ENCODE results near the gene CDK14. TPM values are rescaled to one million over a fixed set of nuclear protein-coding genes. Genes with fewer than 3 reads are reported as not detected.

Gene CDK14
- total and polyA plus RNA-seq, 9 donors: 12.6 to 54.1 (median 43.8) TPM

DNA sequence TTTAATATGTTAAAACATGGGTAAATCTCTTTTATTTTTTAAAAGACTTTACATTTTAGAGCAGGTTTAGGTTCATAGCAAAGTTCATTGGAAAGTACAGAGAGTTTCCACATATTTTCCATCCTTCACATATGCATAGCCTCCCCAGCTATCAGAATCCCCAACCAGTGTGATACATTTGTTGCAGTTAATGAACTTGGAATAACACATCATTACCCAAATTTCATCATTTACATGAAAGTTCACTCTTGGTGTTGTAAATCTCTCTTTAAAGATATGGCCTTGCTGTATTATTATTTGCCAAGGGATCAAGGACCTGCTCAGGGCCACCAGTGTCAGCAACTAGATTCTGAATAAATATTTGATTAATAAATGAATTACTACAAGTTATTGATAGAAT lies 263.4 kb downstream of the CDK14 start:
- TF ChIP-seq, protein P1, sequence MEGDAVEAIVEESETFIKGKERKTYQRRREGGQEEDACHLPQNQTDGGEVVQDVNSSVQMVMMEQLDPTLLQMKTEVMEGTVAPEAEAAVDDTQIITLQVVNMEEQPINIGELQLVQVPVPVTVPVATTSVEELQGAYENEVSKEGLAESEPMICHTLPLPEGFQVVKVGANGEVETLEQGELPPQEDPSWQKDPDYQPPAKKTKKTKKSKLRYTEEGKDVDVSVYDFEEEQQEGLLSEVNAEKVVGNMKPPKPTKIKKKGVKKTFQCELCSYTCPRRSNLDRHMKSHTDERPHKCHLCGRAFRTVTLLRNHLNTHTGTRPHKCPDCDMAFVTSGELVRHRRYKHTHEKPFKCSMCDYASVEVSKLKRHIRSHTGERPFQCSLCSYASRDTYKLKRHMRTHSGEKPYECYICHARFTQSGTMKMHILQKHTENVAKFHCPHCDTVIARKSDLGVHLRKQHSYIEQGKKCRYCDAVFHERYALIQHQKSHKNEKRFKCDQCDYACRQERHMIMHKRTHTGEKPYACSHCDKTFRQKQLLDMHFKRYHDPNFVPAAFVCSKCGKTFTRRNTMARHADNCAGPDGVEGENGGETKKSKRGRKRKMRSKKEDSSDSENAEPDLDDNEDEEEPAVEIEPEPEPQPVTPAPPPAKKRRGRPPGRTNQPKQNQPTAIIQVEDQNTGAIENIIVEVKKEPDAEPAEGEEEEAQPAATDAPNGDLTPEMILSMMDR (IDR thresholded peaks at IDR 0.05): no peak
- TF ChIP-seq POLR2A (IDR thresholded peaks at IDR 0.05) (no peak), EP300 (IDR thresholded peaks at IDR 0.05) (no peak)
- Histone ChIP-seq H3K4me3 (no peak overlapping the region), H3K9me3 (no peaks in the 10 kb centered on the region), H3K36me3 (no peaks in the 10 kb centered on the region), H3K27ac (no peak overlapping the region), H3K27me3 (no peaks in the 10 kb centered on the region), H3K4me1 (ENCODE audit: insufficient read depth) (no peaks in the 10 kb centered on the region)
- intact Hi-C loops (cut with DNase I): no loop called here
- no peak for DNase-seq

DNA sequence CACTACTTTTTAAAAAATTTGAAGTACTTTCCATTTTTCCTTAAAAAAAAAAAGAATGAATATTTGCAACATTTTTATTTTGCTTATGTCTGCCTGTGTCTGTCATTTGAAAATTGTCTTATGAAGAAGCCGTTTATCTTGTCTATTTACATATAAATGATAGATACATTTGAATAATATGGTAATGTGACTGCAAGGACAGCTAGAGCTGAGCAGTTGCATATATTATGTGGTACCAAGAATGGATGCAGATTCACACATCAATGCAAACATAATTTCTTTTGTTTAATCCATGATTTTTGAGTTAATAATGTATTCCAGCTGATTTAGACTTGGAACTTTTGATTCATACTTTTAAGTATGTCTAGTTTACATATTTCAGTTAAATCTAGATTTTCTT lies 268.0 kb downstream of the CDK14 start:
- TF ChIP-seq, protein P1 (IDR thresholded peaks at IDR 0.05): no peak
- H3K9me3 ChIP-seq: no peaks in the 10 kb centered on the region
- no peaks in the 10 kb centered on the region for H3K27me3 ChIP-seq
- 92 to 97% (median 96%) methylated on average over 1 of the region's 1 CpG for WGBS, 3 donors
- no peaks in the 10 kb centered on the region for H3K36me3 ChIP-seq
- no peak for DNase-seq
- intact Hi-C loops (cut with DNase I): no loop called here
- H3K4me1 ChIP-seq (ENCODE audit: insufficient read depth): no peaks in the 10 kb centered on the region
- H3K4me3 ChIP-seq: no peak overlapping the region
- H3K27ac ChIP-seq: no peak overlapping the region

DNA sequence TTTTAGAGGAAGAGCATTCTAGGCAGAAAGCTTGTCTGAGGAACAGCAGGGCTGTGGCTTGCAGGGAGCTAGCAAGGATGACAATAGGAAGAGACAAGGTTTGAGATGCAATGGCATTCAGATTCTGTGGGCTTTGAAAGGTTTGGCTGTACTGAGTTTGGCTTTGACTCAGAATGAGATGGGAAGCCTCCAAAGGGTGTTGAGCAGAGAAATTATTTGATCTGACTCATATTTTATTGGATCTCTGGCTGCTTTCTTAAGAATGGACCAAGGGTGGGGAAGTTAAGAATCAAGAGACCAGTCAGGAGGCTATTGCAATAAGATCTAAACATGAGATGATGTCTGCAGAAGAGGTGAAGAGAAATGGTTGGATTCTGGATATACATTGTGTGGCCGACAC lies 273.2 kb downstream of the CDK14 start:
- intact Hi-C loops (cut with DNase I): no loop called here
- WGBS, 3 donors: 93 to 100% (median 95%) methylated on average over 1 of the region's 1 CpG
- H3K27ac ChIP-seq: no peak overlapping the region
- H3K27me3 ChIP-seq: no peaks in the 10 kb centered on the region
- TF ChIP-seq POLR2A (IDR thresholded peaks at IDR 0.05): no peak
- TF ChIP-seq, protein P1 (IDR thresholded peaks at IDR 0.05): no peak
- TF ChIP-seq EP300 (IDR thresholded peaks at IDR 0.05): no peak
- no peaks in the 10 kb centered on the region for H3K36me3 ChIP-seq
- DNase-seq: no peak
- no peak overlapping the region for H3K4me3 ChIP-seq
- no peaks in the 10 kb centered on the region for H3K9me3 ChIP-seq
- no peaks in the 10 kb centered on the region for H3K4me1 ChIP-seq (ENCODE audit: insufficient read depth)

DNA sequence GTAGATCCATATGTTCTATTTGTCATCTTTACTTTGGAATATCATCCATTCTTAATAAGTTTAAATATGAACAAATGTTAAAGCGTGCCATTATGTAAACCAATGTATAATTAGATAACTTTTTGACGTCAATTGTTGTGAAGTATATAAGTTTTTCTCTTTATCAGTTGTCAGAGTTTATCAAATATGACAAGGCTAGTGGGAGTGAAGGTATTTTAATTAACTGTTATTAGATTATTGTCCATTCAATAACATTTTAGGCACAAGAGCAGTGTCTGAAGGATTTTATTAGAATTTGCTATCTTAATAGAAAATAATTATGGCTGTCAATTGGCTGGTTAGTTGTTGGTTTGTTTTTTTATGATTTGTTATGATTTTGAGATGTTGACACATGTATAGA lies 280.6 kb downstream of the CDK14 start:
- no peak for TF ChIP-seq EP300 (IDR thresholded peaks at IDR 0.05)
- no peak for TF ChIP-seq POLR2A (IDR thresholded peaks at IDR 0.05)
- TF ChIP-seq, protein P1 (IDR thresholded peaks at IDR 0.05): no peak
- Histone ChIP-seq H3K27ac (no peak overlapping the region), H3K36me3 (no peaks in the 10 kb centered on the region), H3K27me3 (no peaks in the 10 kb centered on the region), H3K9me3 (no peaks in the 10 kb centered on the region), H3K4me3 (no peak overlapping the region), H3K4me1 (ENCODE audit: insufficient read depth) (no peaks in the 10 kb centered on the region)
- intact Hi-C loops (cut with DNase I): no loop called here
- WGBS, 3 donors: 91 to 98% (median 92%) methylated on average over 2 of the region's 2 CpGs
- DNase-seq: no peak

DNA sequence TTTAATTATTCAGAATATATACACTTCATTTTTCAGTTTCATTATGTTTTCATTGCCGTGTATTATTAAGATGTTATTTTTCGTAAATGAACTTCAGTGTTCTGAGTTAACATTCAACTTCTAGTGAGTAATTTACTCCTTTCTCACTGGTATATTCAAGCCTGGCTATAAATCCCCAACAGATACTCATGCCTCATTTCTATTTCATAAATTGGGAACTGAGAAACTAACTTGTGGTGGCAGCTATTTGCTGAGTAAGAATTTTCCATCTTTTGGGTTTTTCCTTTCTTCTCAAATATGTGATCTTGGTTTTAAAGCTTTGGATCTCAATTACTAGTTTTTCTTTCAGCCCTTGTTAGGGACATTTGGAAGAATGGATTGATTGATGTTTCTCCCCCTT lies 281.1 kb downstream of the CDK14 start:
- H3K4me3 ChIP-seq: no peak overlapping the region
- 47 to 49% (median 48%) methylated on average over 2 of the region's 2 CpGs for WGBS, 3 donors
- no peak for TF ChIP-seq EP300 (IDR thresholded peaks at IDR 0.05)
- H3K27me3 ChIP-seq: no peaks in the 10 kb centered on the region
- H3K9me3 ChIP-seq: no peaks in the 10 kb centered on the region
- no peak for DNase-seq
- no peaks in the 10 kb centered on the region for H3K4me1 ChIP-seq (ENCODE audit: insufficient read depth)
- intact Hi-C loops (cut with DNase I): no loop called here
- no peaks in the 10 kb centered on the region for H3K36me3 ChIP-seq
- no peak overlapping the region for H3K27ac ChIP-seq

Measured in ovary (tissue), 9 donors.